ENCODE data around the gene CENPO.
"Not testable (repeated sequence)": the region's sequence is repeated elsewhere in the genome, so short reads cannot be mapped to it uniquely, and the experiment has no call there.

CENPO gene

GRCh38 chr2:24788816-24789215 lies 4.4 kb upstream of the CENPO start:
- DNase-seq (ENCODE audit: low spot score) = no peak

- DNase-seq (ENCODE audit: low spot score) = no peak
These were observed 1.8 kb upstream of the CENPO start for GRCh38 chr2:24791452-24791851.

- no peak for DNase-seq (ENCODE audit: low spot score)
These were observed 717 bp upstream of the CENPO start for GRCh38 chr2:24792542-24792873.

GRCh38 chr2:24793761-24794435 lies 673 bp downstream of the CENPO start:
- peak; percentile 13 for DNase-seq (ENCODE audit: low spot score)

- no peak for DNase-seq (ENCODE audit: low spot score)
These were observed 4.4 kb downstream of the CENPO start for GRCh38 chr2:24797644-24798043.

- not testable (repeated sequence) for DNase-seq (ENCODE audit: low spot score)
These were observed 7.3 kb downstream of the CENPO start for GRCh38 chr2:24800487-24800886.

GRCh38 chr2:24805811-24806660 lies 12.8 kb downstream of the CENPO start:
- DNase-seq (ENCODE audit: low spot score) = not testable (repeated sequence)

GRCh38 chr2:24806661-24807036 lies 13.4 kb downstream of the CENPO start:
- no peak for DNase-seq (ENCODE audit: low spot score)

- no peak for DNase-seq (ENCODE audit: low spot score)
These were observed 16.2 kb downstream of the CENPO start for GRCh38 chr2:24809316-24810007.

GRCh38 chr2:24813691-24814137 lies 20.5 kb downstream of the CENPO start:
- DNase-seq (ENCODE audit: low spot score) = no peak

- no peak for DNase-seq (ENCODE audit: low spot score)
These were observed 21.3 kb downstream of the CENPO start for GRCh38 chr2:24814516-24814915.

- DNase-seq (ENCODE audit: low spot score) = no peak
These were observed 21.9 kb downstream of the CENPO start for GRCh38 chr2:24815171-24815570.

- no peak for DNase-seq (ENCODE audit: low spot score)
These were observed 23.2 kb downstream of the CENPO start for GRCh38 chr2:24816404-24816803.

- no peak for DNase-seq (ENCODE audit: low spot score)
These were observed 23.7 kb downstream of the CENPO start for GRCh38 chr2:24816884-24817283.

- DNase-seq (ENCODE audit: low spot score) = no peak
These were observed 25.5 kb downstream of the CENPO start for GRCh38 chr2:24818721-24819167.

GRCh38 chr2:24819442-24820174 lies 26.4 kb downstream of the CENPO start:
- DNase-seq (ENCODE audit: low spot score) = no peak

- DNase-seq (ENCODE audit: low spot score) = no peak
These were observed 26.9 kb downstream of the CENPO start for GRCh38 chr2:24820175-24820513.

GRCh38 chr2:24820598-24821432 lies 27.6 kb downstream of the CENPO start:
- DNase-seq (ENCODE audit: low spot score) = no peak

GRCh38 chr2:24821433-24821891 lies 28.2 kb downstream of the CENPO start:
- DNase-seq (ENCODE audit: low spot score) = no peak

- no peak for DNase-seq (ENCODE audit: low spot score)
These were observed 29.0 kb downstream of the CENPO start for GRCh38 chr2:24822049-24822706.
